H1 (cell line): ENCODE measurements around the gene ZNF689. TPM values are rescaled to one million over a fixed set of nuclear protein-coding genes. Genes with fewer than 3 reads are reported as not detected.
A peak's percentile ranks its signal among the peaks of the same experiment; 100 is the strongest.

Experiments used
- ATF2 ChIP-seq: IDR thresholded peaks from 2 replicates; pipeline ENCODE4 v1.6.1; 2012; ENCODE audit warnings: low read length, inconsistent platforms
- BACH1 ChIP-seq: IDR thresholded peaks from 2 replicates; pipeline ENCODE4 v1.6.1; 2012; ENCODE audit warnings: low read length, improper control_type of control experiment
- CHD1 ChIP-seq: IDR thresholded peaks from 2 replicates; pipeline ENCODE4 v1.6.1; 2012; ENCODE audit warnings: low read depth, low read length, improper control_type of control experiment
- CREB1 ChIP-seq: IDR thresholded peaks from 2 replicates; pipeline ENCODE4 v1.6.1; 2012; ENCODE audit warnings: inconsistent platforms
- E2F6 ChIP-seq: IDR thresholded peaks from 2 replicates; pipeline ENCODE4 v1.6.1; 2012; ENCODE audit warnings: inconsistent platforms
- KDM4A ChIP-seq: IDR thresholded peaks from one replicate; pipeline ENCODE4 v1.7.1; 2012; ENCODE audit warnings: low read depth, mild to moderate bottlenecking, moderate library complexity, low read length, inconsistent platforms; ENCODE audit not compliant: severe bottlenecking
- MAFK ChIP-seq: IDR thresholded peaks from 2 replicates; pipeline ENCODE4 v1.6.1; 2012; ENCODE audit warnings: low read depth, mild to moderate bottlenecking, improper control_type of control experiment, low read length
- MAX ChIP-seq: IDR thresholded peaks from 2 replicates; pipeline ENCODE4 v1.6.1; 2012; ENCODE audit warnings: inconsistent platforms
- PHF8 ChIP-seq: fragments of 200-600 bp; sonication (generic); conservative IDR thresholded peaks from 2 replicates; pipeline ENCODE4 v1.7.1; 2012; ENCODE audit warnings: low read depth, mild to moderate bottlenecking, inconsistent platforms, low read length, moderate library complexity
- POLR2AphosphoS5 ChIP-seq: IDR thresholded peaks from 2 replicates; pipeline ENCODE4 v1.6.1; 2011; ENCODE audit warnings: low read depth, low read length
- RAD21 ChIP-seq, 2 experiments: IDR thresholded peaks in 1 of 2; conservative IDR thresholded peaks in 1 of 2; 2 replicates each; pipeline ENCODE4 v1.6.1; 2011; ENCODE audit warnings: low read depth in 2 of 2, low read length in 2 of 2, improper control_type of control experiment in 1 of 2, inconsistent platforms in 1 of 2, mild to moderate bottlenecking in 1 of 2, moderate library complexity in 1 of 2
- SAP30 ChIP-seq: fragments of 300-600 bp; sonication (generic); IDR thresholded peaks from 2 replicates; pipeline ENCODE4 v1.7.1; 2012; ENCODE audit warnings: low read length, moderate library complexity, mild to moderate bottlenecking, inconsistent platforms; ENCODE audit not compliant: insufficient read depth, insufficient replicate concordance
- TAF1 ChIP-seq: IDR thresholded peaks from 2 replicates; pipeline ENCODE4 v1.6.1; 2011; ENCODE audit warnings: mild to moderate bottlenecking, low read depth, low read length
- TAF7 ChIP-seq: optimal IDR thresholded peaks from 2 replicates; pipeline ENCODE3; 2011; ENCODE audit warnings: low read depth, mild to moderate bottlenecking, inconsistent platforms, low read length, moderate library complexity, borderline replicate concordance
- TBP ChIP-seq: IDR thresholded peaks from 2 replicates; pipeline ENCODE4 v1.6.1; 2011; ENCODE audit warnings: low read depth, low read length, improper control_type of control experiment
- YY1 ChIP-seq: IDR thresholded peaks from 2 replicates; pipeline ENCODE4 v1.6.1; 2011; ENCODE audit warnings: low read depth, mild to moderate bottlenecking, low read length
- polyA plus RNA-seq, 7 experiments: library from polyadenylated mRNA; depleted of rRNA in 3 of 7; stranded (reverse) in 5 of 7; unstranded in 2 of 7; fragments of >200 nt in 5 of 7; fragments of 200-250 nt in 2 of 7; gene quantifications; 1 replicate in 5 of 7; 2 replicates in 1 of 7; 4 replicates in 1 of 7; pipeline versions ENCODE4 v1.2.1 to v1.2.3, GENCODE V29; 2011 to 2013; ENCODE audit warnings: missing spikeins in 2 of 7, mixed read lengths in 2 of 7
- total RNA-seq: library from RNA; stranded (reverse); fragmentation: NEBNext Ultra II Directional; extraction: Animal tissue kit (Norgen Biotek cat#: 25700); gene quantifications from 2 replicates; pipeline ENCODE4 v1.2.1, GENCODE V29; 2021

Gene ZNF689
- total and polyA plus RNA-seq, 2 of the 8 experiments (the other 6 are each of a cell fraction or from before 2014, with no cell fraction given): 14.3 to 15.3 TPM

GRCh38 chr16:30651124-30652004 is 41.2 kb upstream of the ZNF689 start (continued):
- TF ChIP-seq KDM4A: peak; percentile 52
- no peak for TF ChIP-seq MAFK
- TF ChIP-seq POLR2AphosphoS5: no peak
- TF ChIP-seq PHF8: peak; percentile 7
- 0 out of 2 replicates have a peak, but pooled peaks have one; percentile 37 for TF ChIP-seq MAX
- TF ChIP-seq CREB1: 0 out of 2 replicates have a peak, but pooled peaks have one; percentile 17
- no peak for TF ChIP-seq TAF1
- no peak for TF ChIP-seq YY1
- TF ChIP-seq E2F6: 0 out of 2 replicates have a peak, but pooled peaks have one; percentile 24
- peak; percentile 73 for TF ChIP-seq TAF7
- TF ChIP-seq RAD21 (IDR thresholded peaks at IDR 0.05 in 1 of 2, conservative IDR thresholded peaks at IDR 0.05 in 1 of 2; ENCODE audit: low read depth in 2 of 2, low read length in 2 of 2): peak in 1 of 2 experiments; percentile 45; a peak in 2 of 4 replicates
- TF ChIP-seq SAP30: no peak
- peak; percentile 30; the same call in 1 of the 2 replicates for TF ChIP-seq ATF2
- TF ChIP-seq CHD1: no peak
- no peak; the same call in 1 of the 2 replicates for TF ChIP-seq BACH1
- no peak for TF ChIP-seq TBP
